Suppressor macrophage treated with lipopolysaccharide for 1 hour (primary cell): Measurements from ENCODE around the gene KLHL26.

Source experiments
- DNase-seq, 3 donors: peaks; one replicate each; pipeline ENCODE4 v3.0.0-alpha.2; 2020 to 2022

The KLHL26 gene

DNA sequence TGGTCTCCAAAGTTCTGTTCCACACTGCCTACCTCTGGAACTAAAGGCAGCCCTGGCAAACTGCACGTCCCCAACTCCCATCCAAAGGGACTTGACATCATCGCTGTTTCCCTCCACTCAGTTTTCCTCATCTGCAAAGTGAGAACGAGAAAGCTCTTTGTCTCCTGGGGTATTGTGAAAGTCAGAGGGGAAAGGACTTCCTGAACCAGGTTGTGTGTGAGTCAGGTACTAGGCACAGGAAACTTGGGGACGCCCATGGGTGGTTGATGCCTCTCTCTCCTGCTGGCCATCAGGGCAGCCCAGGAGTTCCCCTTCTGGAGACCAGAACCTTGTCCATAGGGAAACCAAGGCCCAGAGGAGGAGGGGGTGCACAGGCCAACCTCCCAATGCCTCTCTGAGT, 35.0 kb upstream of the KLHL26 start:
- no peak for DNase-seq

DNA sequence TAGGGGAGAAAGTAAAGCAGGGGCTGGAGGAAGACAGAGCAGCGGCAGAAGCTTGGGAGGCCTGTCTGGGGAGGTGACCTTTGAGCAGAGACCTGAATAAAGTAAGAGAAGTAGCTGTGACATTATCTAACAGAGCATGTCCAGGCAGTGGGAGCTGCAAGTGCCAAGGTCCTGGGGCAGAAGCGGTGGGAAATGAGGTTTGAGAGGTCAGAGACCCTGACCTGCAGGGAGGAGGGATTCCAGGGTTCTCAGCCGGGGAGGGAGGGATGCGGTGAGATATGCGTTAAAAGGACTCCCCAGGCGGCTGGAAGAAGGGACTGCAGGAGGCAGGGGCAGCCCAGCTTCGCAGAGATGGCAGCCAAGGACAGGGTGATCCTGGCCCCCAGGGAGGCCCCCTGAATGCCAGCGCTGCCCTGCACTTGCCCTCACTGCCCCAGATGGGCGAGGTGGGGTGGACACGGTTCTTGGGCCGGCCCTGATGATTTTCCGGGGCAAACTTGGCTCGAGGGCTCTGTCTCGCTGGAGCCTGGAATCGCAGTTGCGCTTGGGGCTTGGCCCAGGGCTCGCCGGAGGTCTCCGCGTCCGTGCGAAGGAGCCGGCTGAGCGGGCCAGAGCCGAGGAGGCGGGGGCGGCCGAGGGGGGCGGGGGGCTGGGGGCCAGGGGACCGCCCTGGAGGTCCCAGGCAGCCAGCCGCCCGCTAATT, 33.4 kb upstream of the KLHL26 start:
- peak in 2 of 3 donors; percentile 32 to 52 for DNase-seq

DNA sequence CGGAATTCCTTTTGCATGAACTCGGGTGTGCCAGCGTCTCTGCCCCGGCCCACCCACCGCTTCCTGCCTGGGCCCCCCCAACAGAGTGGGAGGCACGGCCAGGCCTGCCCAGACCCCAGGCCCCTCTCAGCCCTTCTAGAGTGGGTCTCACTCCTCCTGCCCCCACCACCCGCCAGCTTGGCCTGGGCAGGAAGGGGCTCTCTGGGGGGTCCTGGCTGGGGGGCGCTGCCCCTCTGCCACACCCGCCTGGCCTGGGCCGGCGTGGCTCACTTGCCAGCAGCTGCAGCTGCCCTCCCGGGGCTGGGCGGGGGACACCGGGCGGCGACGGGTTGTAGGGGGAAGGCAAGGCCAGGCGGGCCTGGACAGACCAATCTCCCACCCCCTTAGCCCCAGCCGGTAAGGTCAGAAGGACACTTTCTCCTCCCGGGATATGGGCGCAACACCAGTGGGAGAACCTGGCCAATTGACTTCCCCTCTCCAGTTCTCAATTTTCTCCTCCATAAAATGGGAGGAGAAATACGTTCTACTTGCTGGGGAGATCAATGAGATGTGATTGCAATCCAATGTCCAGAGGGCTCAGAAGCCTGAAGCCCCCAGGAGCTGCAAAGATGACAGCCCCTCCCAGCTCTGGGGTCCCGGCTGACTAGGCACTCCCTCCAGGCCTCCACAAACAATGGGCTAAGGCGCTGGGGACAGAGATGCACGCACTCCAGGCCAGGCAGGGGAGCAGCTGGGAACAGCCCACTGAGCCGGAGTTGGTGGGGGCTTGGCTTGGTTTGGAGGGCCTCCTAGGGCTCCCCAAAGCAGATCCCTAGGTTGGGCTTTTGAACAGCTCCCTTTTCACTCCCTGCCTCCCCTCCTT, 32.6 kb upstream of the KLHL26 start:
- no peak for DNase-seq

DNA sequence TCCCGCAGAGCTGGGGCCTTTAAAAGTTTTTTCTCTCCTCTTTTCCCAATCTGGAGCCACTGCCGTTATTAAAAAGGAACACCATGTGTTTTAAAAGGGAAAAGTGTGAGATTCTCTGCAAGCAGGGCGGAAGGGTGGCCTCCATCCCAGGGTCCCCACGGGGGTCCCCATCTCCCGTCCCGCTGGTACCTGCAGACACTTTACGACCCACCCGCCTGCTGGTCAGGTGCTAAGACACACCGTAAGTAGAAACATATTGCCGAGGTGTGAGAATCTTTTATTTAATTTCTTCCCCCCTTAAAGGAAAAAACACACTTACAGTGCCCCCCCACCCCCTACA, 32.0 kb upstream of the KLHL26 start:
- DNase-seq, result no peak

DNA sequence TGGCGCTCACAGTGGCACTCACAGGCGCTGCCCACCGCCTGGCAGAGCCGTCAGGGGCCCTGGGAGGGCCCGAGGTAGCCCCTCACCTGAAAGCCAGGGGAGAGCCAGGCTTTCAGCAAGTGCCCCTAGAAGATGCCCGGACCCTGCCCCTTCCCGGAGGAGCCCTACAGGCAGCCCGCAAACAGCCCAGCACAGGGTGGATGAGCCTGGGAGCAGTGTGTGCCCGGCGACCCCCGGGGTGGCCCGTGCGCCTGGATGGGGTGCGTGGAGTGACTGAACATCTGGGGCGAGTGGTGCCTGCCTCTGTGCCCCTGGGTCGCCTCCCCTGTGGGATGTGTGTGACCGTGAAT, 31.7 kb upstream of the KLHL26 start:
- DNase-seq, result no peak

DNA sequence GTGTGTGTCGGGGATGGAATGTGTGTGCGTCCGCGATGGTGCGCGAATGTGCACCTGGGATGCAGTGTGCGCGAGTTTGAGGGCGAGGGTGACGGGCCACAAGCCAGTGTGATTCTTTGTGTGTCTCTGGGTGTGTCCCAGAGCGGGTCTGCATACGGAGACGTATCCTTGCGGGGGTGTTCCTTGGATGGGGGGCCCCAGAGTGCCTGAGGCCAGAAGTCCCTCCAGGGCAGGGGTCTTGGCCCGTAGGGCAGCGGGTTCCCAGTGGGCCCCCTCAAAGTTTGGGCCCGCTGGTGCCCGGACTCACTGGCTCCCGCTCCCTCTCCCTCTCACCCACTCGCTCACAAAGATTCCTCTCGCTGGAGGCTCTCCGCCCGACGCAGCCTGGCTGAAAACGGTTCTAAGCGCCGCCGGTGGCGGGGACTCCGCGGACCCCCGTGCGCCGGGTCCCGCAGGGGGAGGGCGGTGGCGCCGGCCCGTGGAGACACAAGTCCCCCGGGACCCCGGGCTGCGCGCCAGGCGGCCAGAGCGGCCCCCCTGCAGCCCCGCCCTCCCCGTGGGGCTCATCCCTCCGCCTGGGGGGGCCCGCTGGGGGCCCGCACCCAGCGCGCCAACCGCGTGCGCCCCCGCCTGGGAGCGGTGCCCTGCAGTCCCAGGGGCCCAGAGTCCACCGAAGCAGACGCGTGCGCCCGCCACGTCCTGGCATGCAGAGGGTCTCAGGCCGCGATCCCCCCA, 31.1 kb upstream of the KLHL26 start:
- no peak for DNase-seq

DNA sequence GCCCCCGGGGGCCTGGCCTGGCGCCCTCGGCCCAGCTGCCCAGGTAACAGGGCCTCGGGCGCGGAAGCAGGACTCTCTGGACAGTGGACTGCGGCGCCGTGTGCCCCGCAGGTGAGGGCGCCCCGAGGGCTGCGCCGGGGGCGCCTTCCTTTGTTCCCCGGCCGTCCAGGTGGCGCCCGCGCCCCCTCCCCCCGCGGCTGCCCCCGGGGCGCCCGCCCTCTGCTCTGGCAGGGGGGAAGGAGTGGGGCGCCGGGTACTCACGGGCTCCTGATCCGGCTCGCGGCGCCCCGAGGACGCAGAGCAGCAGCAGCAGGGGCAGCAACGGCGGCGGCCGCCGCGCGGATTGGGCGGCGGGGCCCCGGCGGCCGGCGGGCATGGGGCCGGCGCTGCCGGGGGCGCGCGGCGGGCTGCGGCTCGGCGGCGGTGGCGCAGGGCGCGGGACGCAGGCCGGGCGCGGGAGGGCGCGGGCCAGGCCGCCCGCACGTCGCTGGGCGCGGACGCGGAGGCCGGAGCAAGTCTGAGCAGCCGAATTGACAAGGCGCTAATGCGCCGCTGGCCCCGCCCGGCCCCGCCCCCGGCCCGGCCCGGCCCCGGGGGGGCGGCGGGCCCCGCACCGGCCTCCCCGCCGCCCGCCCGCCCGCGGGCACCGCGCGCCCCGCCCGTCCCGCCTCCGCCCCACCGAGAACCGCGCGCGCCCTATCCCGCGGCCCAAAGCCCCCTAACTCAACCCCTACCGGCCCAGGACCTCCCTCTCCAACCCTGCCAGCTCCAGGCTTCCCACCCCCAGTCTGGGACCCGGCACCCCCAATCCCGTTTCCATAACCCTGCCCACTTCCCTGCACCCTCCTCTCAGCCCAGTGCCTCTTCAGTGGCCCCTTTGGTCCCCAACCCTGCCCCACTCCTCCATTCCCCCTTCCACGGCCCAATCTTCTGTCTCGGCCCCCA, 30.3 kb upstream of the KLHL26 start, which contains the start of gene CRLF1:
Gene CRLF1 (minus strand): TSS at position 519 of the 945 bp plus-strand sequence. CDS start 143 bp downstream, at position 376.
- DNase-seq, result no peak

DNA sequence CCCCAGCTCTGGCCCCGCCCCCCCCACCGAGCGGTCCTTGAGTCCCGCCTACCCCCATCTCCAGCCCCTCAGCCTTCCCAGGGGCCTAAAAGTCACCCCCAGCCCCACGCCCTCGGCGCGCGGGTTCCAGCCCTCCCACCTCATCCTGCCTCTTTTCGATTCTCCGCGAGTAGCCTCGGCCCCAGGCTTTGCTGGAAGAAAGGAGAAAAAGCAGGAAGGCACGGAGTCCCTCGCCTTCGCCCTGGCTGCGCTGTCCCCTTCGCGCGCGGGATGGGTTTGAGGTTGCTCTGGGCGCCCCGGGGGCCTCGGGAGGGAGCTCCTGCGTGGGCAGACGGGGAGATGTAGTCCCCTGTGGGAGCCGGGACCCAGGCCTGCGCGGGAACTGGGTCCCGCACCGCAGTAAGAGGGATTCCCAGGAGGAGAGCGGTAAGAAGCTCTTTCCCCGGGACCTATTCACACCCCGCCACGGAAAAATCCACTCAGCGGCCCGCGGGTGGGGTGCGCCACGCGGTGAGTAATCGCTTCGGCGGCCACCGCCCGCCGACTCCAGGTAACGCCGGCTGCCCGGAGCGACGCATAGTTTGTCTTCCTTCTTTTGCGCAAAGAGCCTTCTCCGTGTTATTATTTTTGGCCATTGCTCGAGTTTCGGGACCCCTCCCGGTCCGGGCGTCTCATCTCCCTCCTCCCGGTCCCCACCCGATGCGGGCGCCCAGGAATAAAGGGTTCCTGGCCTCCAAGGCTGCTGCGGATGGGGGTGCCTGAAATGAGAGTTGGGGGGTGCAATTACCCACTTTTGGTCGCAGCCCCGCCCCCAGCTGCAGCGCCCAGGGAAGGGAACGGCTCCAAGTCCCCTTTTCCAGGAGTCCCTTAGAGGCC, 29.4 kb upstream of the KLHL26 start:
- no peak for DNase-seq

DNA sequence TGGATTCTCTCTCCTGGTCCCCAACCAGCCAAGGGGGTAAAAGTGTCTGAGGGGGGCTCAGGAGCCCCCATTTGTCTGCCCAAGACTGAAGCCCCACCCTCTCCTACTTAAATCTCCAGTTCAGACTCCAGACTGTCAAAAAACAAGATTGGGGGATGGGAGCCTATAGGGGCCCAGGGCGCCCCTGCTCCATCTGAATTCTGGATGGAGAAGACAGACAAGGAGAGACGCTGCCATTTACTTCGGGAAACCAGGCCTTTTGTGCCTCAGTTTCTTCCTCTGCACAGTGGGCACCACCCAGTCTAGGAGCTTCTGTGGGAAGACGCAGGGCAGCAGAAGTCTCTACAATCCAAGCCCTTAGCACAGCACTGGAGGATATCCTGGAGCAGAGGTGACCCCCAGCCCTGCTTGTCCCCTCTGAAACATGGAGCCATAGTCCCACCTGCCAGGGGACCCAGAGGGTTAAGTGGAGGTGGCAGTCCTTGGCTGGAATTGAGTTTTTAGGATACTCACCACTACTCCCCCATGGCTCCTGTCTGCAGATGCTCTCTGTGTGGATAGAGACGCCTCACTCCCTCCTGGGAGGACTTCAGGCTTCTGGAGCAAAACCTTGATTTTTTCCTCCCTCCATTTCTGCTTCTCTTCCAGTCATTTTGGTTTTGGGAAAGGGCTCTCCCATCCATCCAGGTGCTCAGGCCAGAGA, 28.6 kb upstream of the KLHL26 start:
- DNase-seq, result no peak

DNA sequence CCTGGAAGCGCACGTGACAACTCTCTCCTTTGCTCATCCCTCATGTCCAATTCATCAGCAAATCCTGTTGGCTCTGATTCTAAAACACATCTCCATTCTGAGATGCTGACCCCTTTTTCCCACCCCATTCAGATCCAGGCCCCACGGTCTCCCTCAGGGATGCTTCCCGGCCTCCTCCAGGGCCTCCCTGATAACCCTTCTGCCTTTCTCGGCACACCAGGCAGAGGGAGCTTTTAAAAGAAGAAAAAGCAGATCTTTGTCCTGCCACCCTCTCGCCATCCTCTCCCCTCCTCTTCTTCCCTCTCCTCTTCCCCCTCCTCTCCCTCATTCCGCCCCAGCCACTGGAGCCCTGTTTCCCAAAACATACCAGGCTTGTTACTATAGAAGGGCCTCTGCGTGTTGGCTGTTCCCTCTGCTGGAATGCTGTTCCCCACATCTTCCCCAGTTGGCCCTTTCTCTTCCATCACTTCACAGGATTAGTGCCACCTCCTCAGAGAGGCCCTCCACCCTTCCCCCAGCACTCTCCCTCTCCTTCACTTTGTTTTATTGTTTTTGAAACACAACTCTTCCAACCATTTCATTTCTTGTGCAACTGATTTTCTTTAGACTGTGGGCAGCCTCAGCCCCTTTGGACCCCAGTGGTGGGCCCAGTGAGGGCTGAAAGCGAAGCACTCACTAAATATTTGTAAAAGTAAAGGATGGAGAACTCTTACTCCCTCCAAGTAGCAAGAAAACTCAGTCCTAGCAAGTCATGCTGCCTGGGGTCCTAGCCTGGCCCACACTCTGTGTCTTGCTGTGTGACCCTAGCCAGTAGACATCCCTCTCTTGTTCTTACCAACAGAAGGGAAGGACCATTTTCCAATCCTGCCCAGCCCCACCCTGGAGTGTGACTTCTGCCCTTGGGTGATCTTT, 27.8 kb upstream of the KLHL26 start:
- no peak for DNase-seq

DNA sequence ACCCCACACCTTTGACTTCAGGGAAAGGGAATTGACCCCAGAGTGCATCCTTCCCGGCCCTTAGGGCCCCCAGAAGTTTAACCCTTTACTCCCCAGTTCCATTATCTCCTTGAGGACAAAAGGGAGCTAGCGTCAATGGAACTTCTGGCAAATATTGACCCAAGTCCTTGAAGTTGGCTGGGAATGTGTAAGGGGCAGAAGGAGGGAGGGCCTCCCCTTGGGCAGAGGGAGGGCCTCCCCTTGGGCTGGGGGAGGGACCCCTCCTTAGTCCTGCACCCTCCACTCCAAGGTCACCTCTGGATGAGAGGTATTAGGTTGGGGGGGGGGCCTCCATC, 27.1 kb upstream of the KLHL26 start:
- DNase-seq, result no peak

DNA sequence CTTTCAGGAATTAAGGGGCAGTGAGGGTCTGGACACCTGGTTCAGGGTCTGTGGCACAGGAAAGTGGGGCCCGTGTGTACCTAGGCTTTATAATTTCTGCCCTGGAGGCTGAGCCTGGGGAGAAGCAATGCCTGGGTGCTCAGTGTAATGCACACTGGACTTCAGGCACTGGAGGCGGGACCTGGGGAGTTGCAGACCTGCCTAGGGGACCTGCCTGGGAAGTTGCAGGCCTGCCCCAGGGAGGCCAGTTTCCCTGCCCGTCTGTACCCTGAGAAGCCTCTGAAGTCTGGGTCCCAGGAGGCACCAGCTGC, 26.6 kb upstream of the KLHL26 start:
- no peak for DNase-seq

DNA sequence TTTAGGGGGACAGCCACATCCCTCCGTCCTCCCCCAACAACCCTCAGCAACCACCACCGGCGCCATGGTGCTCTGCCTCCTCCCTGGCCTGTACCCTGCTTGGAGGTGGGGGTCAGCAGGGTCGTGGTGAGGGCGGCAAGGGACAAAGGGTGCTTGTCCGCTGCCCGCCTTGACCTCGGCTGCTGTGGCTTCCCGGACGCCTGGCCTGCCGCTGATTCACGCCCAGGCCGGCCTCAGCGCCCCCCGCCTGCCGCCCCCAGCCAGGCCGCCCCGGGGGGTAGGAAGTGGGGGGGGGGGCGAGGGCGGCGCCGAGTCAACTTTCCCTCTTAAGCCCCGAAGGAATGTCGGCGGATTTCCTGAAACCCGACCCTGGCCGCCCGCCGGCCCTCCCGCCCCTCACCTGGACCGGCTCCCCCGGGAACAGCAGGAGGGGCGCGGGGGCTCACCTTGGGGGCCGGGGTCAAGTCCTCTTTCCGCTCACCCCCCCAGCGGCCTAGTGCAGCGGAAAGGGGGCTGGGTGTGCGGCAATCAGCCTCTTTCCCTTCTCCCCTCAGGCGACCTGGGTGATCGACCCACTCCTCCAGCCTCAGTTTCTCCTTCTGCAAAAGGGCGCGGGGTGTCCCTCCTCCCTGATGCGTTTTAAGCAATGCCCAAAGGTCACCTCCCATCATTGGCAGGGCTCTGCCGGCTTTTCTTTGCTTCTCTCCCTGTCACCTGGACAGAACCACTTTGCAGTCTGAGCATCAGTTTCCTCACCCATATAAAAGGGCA, 26.1 kb upstream of the KLHL26 start:
- DNase-seq, result no peak

DNA sequence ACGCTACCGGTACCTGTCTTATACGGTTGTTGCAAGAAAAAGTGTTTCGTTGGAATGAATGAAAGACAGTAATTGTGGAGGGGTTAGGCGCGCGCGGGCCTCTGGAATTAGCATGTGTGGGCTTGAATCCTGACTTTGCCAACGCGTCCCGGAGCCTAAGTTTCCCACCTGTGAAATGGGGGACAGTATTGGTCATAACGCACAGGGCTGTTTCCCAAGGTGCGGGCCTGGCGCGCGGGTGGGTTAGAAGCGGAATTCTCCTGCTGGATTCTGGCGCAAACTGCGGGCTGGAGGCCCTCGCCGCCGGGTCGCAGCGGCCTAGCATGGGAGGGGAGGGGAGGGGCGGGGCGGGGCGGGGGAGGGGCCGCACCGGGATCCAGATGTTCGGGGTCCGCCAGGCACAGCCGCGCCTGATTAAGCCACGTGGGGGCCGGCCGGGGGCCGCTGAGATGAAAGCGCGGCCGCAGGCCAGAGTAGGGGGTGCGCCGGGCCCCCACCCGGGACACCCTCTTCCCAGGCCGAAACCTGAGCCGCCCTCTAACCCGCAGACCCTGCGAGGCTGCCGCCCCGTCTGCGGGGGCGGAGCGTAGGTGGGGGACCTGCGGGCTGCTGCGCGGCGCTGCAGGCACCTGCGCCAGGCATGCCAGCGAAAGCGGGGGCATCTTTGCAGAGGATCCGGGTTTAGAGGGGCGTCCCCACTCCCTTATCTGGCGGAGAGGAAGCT, 25.3 kb upstream of the KLHL26 start:
- no peak for DNase-seq

DNA sequence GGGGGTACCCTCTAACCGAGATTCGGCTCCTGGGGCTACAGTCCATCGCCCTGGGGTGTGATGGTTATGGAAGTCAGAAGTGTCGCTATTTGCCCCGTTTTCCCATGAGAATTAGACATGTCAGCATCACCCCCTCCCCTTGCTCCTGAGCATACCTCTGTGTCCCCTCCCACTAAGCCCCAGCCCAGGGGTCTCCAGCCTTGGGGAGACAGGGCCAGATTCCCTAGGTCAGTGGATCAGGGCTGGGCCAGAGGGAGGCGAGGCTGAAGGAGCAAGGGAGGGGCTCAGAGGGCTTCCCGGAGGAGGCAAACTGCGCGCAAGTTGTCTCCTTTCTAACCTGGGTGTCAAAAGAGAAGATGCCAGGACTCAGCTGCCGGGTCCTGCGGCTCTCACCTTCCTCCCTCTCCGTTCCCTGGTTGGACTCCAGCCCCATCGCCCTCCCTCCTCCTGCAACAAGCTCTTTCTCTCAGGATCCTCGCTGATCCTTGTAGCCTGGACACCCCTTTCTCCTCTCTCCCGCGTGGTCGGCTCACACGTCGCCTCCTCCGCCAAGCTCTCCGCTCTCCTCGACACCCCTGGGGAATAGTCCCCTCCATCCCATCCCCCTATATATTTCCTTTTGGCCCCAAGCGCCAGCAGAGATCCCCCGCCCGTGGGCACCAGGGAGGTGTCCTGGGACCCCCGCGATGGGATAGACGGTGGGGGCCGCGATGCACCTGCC, 24.6 kb upstream of the KLHL26 start:
- DNase-seq, result no peak

DNA sequence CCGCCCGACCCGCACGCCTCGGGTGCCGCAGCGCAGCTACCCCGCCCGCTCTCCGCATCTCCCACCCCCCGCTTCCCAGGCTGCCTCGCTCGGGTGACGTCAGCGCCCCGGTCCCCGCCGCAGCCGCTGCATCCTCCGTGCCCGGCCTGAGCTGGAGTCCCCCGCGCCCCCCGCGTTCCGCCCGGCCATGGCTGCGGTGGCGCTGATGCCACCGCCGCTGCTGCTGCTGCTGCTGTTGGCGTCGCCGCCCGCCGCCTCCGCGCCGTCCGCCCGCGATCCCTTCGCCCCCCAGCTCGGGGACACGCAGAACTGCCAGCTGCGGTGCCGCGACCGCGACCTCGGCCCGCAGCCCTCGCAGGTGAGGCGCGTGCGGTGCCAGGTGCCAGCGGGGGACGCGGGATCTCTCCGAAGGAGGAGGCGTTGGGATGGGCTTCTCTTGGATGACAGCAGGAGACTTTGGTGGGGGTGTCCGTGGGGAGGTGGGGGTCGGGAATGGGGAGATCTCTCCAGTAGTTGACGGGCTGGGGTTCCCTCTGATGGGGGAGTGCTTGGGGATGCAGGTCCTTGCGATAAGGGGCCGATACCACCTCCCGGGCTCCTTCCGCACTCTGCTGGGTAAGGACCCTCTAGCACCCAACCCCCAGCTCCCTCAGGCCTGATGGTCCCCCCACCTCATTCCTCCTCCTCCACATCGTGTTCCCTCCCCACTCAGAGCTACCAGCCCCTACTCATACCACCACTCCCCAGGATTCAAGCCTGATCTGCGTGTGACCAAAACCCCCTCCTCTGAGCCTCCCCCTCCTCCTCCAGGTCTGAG, 23.8 kb upstream of the KLHL26 start, which contains the start of gene TMEM59L:
Gene TMEM59L (plus strand): TSS at position 99 of the 817 bp plus-strand sequence. CDS start 89 bp downstream, at position 188.
- DNase-seq, result peak in 2 of 3 donors; percentile 29 to 57
